H4 (cell line): ENCODE measurements around the gene ADPRHL1. TPM values are rescaled to one million over a fixed set of nuclear protein-coding genes. Genes with fewer than 3 reads are reported as not detected.
"Not testable (repeated sequence)": the region's sequence is repeated elsewhere in the genome, so short reads cannot be mapped to it uniquely, and the experiment has no call there.

Experiments
- DNase-seq: peaks from one replicate; pipeline ENCODE4 v3.0.0-alpha.2; 2015; ENCODE audit warnings: low spot score
- total RNA-seq: library from RNA; depleted of rRNA; stranded (reverse); fragments of >200 nt; shearing (Covaris generic); gene quantifications from 2 replicates; pipeline ENCODE4 v1.2.3, GENCODE V29; 2014

Gene ADPRHL1
- total RNA-seq, 1 experiment from 2014 or later: 1.3 TPM

DNA sequence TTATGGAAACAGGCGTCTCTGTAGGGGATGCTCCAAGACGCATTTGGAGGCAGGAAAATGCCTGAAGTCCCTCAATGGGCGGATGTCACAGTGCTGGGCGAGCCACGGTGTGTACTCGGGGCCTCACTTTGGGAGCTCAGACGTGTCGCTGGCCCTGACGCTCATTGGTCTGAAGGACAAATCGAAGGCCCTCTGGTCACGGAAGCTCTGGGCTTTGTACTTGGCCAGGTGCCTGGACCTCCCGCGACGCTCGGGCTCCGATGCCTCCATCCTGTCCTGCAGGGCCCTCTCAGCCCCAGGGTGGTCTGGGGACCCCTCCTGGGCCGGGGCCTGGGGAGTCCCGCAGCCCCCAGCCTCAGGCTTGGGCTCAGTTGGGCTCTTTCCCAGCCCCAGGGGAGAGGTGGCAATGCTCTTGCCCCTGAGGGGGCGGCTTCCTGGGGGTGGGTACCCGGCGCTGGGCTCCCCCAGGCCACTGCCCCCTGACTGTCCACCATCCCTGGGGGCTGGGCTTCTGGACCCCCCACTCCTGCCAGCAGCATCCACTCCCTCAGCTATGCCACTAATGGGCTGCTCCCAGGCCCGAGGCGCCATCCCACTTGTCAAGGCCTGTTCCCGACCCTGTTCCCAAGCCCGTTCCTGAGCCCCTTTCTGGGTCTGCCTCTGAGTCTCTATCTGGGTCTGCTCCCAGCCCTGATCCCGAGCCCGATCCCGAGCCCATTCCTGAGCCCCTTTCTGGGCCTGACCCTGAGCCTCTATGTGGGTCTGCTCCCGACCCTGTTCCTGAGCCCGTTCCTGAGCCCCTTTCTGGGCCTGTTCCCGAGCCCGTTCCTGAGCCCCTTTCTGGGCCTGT lies 49.8 kb downstream of the ADPRHL1 start:
- DNase-seq: no peak

GRCh38 chr13:113402471-113403254 lies 50.6 kb downstream of the ADPRHL1 start:
- DNase-seq: peak; percentile 1

GRCh38 chr13:113401452-113402415 lies 51.6 kb downstream of the ADPRHL1 start:
- DNase-seq: peak; percentile 1

GRCh38 chr13:113400621-113401451 lies 52.5 kb downstream of the ADPRHL1 start:
- peak; percentile 1 for DNase-seq

GRCh38 chr13:113399755-113400149 lies 53.5 kb downstream of the ADPRHL1 start:
- peak; percentile 1 for DNase-seq

GRCh38 chr13:113398963-113399754 lies 54.1 kb downstream of the ADPRHL1 start:
- DNase-seq: peak; percentile 2

DNA sequence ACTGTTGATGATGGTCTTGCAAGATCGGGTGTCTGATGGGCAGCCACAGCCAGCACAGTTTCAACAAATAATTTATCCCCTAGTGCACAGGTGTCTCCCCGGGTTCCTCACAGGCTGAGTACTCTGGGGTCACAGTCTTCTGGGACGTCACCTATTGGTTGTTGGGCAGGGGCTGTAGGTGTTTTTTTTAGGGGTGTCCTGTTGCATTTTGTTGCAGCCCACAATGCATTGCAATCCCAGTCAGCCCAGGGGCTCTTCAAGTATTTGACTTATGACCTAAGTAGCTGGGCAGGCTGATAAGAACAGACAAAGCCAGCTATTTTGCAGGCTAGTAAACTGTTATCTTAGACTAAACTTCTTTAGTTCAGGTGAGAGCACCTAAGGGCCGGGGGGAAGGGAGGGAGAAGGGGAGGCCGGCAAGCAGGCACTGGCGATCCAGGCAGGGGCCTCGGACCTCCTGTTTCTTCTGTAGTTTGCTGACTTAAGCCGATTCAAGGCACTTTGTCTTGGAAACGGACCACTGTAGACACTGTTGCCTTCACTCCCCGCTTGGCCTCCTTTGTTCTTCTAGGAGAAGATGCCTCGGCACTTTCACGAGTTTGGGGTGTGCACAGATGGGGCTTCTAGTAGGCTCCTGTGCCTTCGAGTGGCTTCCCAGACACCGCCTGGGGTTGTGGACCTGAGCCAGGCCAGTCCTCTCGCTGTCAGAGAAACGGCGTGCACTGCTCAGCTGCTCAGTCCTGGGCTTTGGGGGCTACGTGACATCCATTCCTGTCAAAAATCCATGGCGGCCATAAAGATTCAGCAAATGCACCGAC lies 55.5 kb downstream of the ADPRHL1 start:
- DNase-seq: peak; percentile 0

DNA sequence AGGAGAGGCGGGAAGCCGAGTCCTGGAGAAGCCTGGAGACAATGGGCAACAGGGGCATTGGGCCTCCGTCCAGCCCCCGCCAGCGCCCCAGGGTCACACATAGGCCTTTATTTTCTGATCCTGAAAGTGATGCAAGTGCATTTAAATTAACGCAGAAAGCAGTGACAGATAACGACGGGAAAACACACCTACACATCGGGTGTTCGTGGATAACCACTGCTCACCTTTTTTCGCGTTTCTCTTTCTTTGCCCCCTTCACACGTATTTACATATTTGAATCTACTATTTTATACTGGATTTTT lies 59.0 kb downstream of the ADPRHL1 start:
- DNase-seq: no peak

DNA sequence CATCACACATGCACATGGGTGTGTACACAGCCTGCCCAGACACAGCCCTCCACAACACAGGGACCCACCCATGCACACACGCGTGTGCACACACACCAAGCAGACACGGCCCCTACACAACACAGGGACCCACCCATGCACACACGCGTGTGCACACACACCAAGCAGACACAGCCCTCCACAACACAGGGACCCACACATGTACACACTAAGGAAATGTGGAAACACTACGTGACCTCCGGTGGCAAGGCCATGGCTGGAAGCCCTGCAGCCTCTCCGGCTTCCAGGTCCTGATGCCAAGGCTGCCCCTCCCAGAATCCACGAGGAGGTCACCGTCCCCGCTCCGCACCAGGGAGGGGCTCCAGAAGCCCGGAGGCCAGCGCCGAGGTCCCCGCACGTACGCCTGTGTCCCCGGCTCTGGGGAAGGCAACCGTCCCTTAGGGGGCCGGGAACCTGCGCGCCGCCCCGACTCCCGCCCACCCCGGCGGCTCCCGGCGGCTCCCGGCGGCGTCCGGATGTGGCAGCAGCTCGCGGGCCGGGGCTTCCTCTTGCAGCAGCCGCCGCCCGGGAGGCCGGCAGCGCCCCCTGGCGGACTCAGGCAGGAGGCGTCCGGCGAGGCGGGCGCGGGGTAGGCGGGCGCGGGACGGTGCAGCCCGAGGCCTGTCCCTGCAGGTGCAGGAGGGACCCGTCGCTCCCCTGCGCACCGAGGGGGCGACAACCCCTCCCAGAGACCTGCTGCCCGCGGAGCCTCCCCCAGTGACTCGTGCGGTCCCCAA lies 59.5 kb downstream of the ADPRHL1 start:
- peak; percentile 19 for DNase-seq

- DNase-seq: peak; percentile 1
Observed at GRCh38 chr13:113393226-113393562, 60.1 kb downstream of the ADPRHL1 start.

- DNase-seq: no peak
Observed at GRCh38 chr13:113390874-113391497, 62.3 kb downstream of the ADPRHL1 start.

- not testable (repeated sequence) for DNase-seq
Observed at GRCh38 chr13:113389586-113389985, 63.7 kb downstream of the ADPRHL1 start.

GRCh38 chr13:113387396-113387795 lies 65.9 kb downstream of the ADPRHL1 start:
- DNase-seq: no peak

GRCh38 chr13:113383089-113383488 lies 70.2 kb downstream of the ADPRHL1 start:
- DNase-seq: no peak

GRCh38 chr13:113382542-113382941 lies 70.7 kb downstream of the ADPRHL1 start:
- DNase-seq: not testable (repeated sequence)

- DNase-seq: no peak
Observed at GRCh38 chr13:113378825-113379224, 74.5 kb downstream of the ADPRHL1 start.

DNA sequence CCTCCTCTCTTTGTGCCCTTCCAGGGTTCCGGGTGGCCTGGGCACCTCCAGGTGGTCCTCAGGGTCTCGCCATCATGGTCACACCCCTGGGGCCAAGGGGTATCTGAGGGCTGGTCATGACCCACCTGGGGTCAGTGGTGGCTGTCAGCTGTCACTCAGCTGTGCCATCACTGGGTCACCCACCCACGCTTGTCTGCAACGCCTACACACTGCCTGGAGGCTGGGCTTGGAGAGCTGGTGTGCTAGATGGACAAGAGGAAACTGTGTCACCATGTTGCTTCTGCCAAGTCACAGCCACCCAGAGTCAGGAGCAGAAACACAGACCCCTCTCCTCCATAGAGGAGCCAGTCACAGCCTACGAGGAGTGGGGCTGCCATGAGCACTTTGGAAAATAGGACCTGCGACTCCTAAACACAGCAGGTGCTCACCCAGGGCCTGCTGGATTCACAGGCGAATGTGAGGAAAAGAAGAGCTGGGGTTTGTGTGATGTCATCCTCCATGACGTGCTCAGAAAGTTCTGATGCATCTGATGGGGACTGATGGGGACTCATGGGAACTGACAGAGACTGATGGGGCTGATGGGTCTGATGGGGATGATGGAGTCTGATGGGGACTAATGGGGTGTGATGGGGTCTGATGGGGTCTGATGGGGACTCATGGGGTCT lies 78.6 kb downstream of the ADPRHL1 start:
- no peak for DNase-seq
